Measurements from ENCODE around the gene RGS12.

- no peak for TF ChIP-seq CTCF (IDR thresholded peaks at IDR 0.05; ENCODE audit: low read depth, low read length, poor library complexity, severe bottlenecking)
- TF ChIP-seq EZH2phosphoT487 (IDR thresholded peaks at IDR 0.05; ENCODE audit: borderline replicate concordance, low read length) = no peak
These were observed 11.3 kb downstream of the RGS12 start for GRCh38 chr4:3303923-3304710.
